Measurements from ENCODE around the gene WSCD2.

WSCD2 gene

GRCh38 chr12:108126212-108126611 lies 2.9 kb upstream of the WSCD2 start:
- no peaks in the 10 kb centered on the region for H3K36me3 ChIP-seq (ENCODE audit: control insufficient read depth in 1 of 2, insufficient read depth in 2 of 2, low read length in 2 of 2)
- no peak overlapping the region for H3K4me3 ChIP-seq (ENCODE audit: low read depth in 1 of 2, low read length in 2 of 2)
- peaks cover 0 to 5% of the 10 kb centered on the region in 2 donors for H3K4me1 ChIP-seq (ENCODE audit: control insufficient read depth in 1 of 2, insufficient read depth in 2 of 2, low read length in 2 of 2)
- no peak overlapping the region for H3K27ac ChIP-seq (ENCODE audit: low read depth, low read length)
- H3K9me3 ChIP-seq (ENCODE audit: control insufficient read depth in 1 of 2, low read length in 2 of 2) = no peaks in the 10 kb centered on the region
- H3K9ac ChIP-seq (ENCODE audit: low read depth in 1 of 2, low read length in 2 of 2) = no peak overlapping the region
- H3K27me3 ChIP-seq (ENCODE audit: control insufficient read depth in 1 of 2, insufficient read depth in 2 of 2, low read length in 2 of 2) = peaks cover 10 to 23% of the 10 kb centered on the region in 2 donors

- Histone ChIP-seq H3K4me1 (ENCODE audit: control insufficient read depth in 1 of 2, insufficient read depth in 2 of 2, low read length in 2 of 2) (peaks cover 0 to 5% of the 10 kb centered on the region in 2 donors), H3K4me3 (ENCODE audit: low read depth in 1 of 2, low read length in 2 of 2) (no peak overlapping the region), H3K27ac (ENCODE audit: low read depth, low read length) (no peak overlapping the region), H3K9ac (ENCODE audit: low read depth in 1 of 2, low read length in 2 of 2) (no peak overlapping the region), H3K27me3 (ENCODE audit: control insufficient read depth in 1 of 2, insufficient read depth in 2 of 2, low read length in 2 of 2) (peaks cover 18 to 28% of the 10 kb centered on the region in 2 donors), H3K36me3 (ENCODE audit: control insufficient read depth in 1 of 2, insufficient read depth in 2 of 2, low read length in 2 of 2) (no peaks in the 10 kb centered on the region), H3K9me3 (ENCODE audit: control insufficient read depth in 1 of 2, low read length in 2 of 2) (no peaks in the 10 kb centered on the region)
Measured at GRCh38 chr12:108126990-108127501, 2.0 kb upstream of the WSCD2 start.

GRCh38 chr12:108127654-108128053 lies 1.4 kb upstream of the WSCD2 start:
- no peak overlapping the region for H3K27ac ChIP-seq (ENCODE audit: low read depth, low read length)
- peaks cover 0 to 5% of the 10 kb centered on the region in 2 donors for H3K4me1 ChIP-seq (ENCODE audit: control insufficient read depth in 1 of 2, insufficient read depth in 2 of 2, low read length in 2 of 2)
- H3K9ac ChIP-seq (ENCODE audit: low read depth in 1 of 2, low read length in 2 of 2) = no peak overlapping the region
- H3K4me3 ChIP-seq (ENCODE audit: low read depth in 1 of 2, low read length in 2 of 2) = no peak overlapping the region
- H3K27me3 ChIP-seq (ENCODE audit: control insufficient read depth in 1 of 2, insufficient read depth in 2 of 2, low read length in 2 of 2) = peaks cover 23 to 33% of the 10 kb centered on the region in 2 donors
- H3K9me3 ChIP-seq (ENCODE audit: control insufficient read depth in 1 of 2, low read length in 2 of 2) = no peaks in the 10 kb centered on the region
- H3K36me3 ChIP-seq (ENCODE audit: control insufficient read depth in 1 of 2, insufficient read depth in 2 of 2, low read length in 2 of 2) = no peaks in the 10 kb centered on the region

GRCh38 chr12:108128221-108129016 lies 669 bp upstream of the WSCD2 start:
- no peaks in the 10 kb centered on the region for H3K9me3 ChIP-seq (ENCODE audit: control insufficient read depth in 1 of 2, low read length in 2 of 2)
- no peaks in the 10 kb centered on the region for H3K36me3 ChIP-seq (ENCODE audit: control insufficient read depth in 1 of 2, insufficient read depth in 2 of 2, low read length in 2 of 2)
- H3K27ac ChIP-seq (ENCODE audit: low read depth, low read length) = no peak overlapping the region
- peaks cover 23 to 38% of the 10 kb centered on the region in 2 donors for H3K27me3 ChIP-seq (ENCODE audit: control insufficient read depth in 1 of 2, insufficient read depth in 2 of 2, low read length in 2 of 2)
- no peak overlapping the region for H3K9ac ChIP-seq (ENCODE audit: low read depth in 1 of 2, low read length in 2 of 2)
- peak overlapping the region; percentile 45 to 53 for H3K4me3 ChIP-seq (ENCODE audit: low read depth in 1 of 2, low read length in 2 of 2)
- H3K4me1 ChIP-seq (ENCODE audit: control insufficient read depth in 1 of 2, insufficient read depth in 2 of 2, low read length in 2 of 2) = peaks cover 0 to 5% of the 10 kb centered on the region in 2 donors

- no peak overlapping the region for H3K4me3 ChIP-seq (ENCODE audit: low read depth in 1 of 2, low read length in 2 of 2)
- H3K9ac ChIP-seq (ENCODE audit: low read depth in 1 of 2, low read length in 2 of 2) = no peak overlapping the region
- no peak overlapping the region for H3K27ac ChIP-seq (ENCODE audit: low read depth, low read length)
- H3K4me1 ChIP-seq (ENCODE audit: control insufficient read depth in 1 of 2, insufficient read depth in 2 of 2, low read length in 2 of 2) = peaks cover 0 to 5% of the 10 kb centered on the region in 2 donors
- H3K27me3 ChIP-seq (ENCODE audit: control insufficient read depth in 1 of 2, insufficient read depth in 2 of 2, low read length in 2 of 2) = peaks cover 23 to 38% of the 10 kb centered on the region in 2 donors
- H3K9me3 ChIP-seq (ENCODE audit: control insufficient read depth in 1 of 2, low read length in 2 of 2) = no peaks in the 10 kb centered on the region
- H3K36me3 ChIP-seq (ENCODE audit: control insufficient read depth in 1 of 2, insufficient read depth in 2 of 2, low read length in 2 of 2) = no peaks in the 10 kb centered on the region
Measured at GRCh38 chr12:108131035-108131434, 1.9 kb downstream of the WSCD2 start.

GRCh38 chr12:108131657-108132126 lies 2.6 kb downstream of the WSCD2 start:
- H3K36me3 ChIP-seq (ENCODE audit: control insufficient read depth in 1 of 2, insufficient read depth in 2 of 2, low read length in 2 of 2) = no peaks in the 10 kb centered on the region
- peaks cover 23 to 39% of the 10 kb centered on the region in 2 donors for H3K27me3 ChIP-seq (ENCODE audit: control insufficient read depth in 1 of 2, insufficient read depth in 2 of 2, low read length in 2 of 2)
- no peaks in the 10 kb centered on the region for H3K9me3 ChIP-seq (ENCODE audit: control insufficient read depth in 1 of 2, low read length in 2 of 2)
- H3K27ac ChIP-seq (ENCODE audit: low read depth, low read length) = no peak overlapping the region
- H3K9ac ChIP-seq (ENCODE audit: low read depth in 1 of 2, low read length in 2 of 2) = no peak overlapping the region
- H3K4me1 ChIP-seq (ENCODE audit: control insufficient read depth in 1 of 2, insufficient read depth in 2 of 2, low read length in 2 of 2) = peaks cover 0 to 5% of the 10 kb centered on the region in 2 donors
- no peak overlapping the region for H3K4me3 ChIP-seq (ENCODE audit: low read depth in 1 of 2, low read length in 2 of 2)

GRCh38 chr12:108133482-108133881 lies 4.4 kb downstream of the WSCD2 start:
- H3K36me3 ChIP-seq (ENCODE audit: control insufficient read depth in 1 of 2, insufficient read depth in 2 of 2, low read length in 2 of 2) = no peaks in the 10 kb centered on the region
- peaks cover 0 to 5% of the 10 kb centered on the region in 2 donors for H3K4me1 ChIP-seq (ENCODE audit: control insufficient read depth in 1 of 2, insufficient read depth in 2 of 2, low read length in 2 of 2)
- H3K4me3 ChIP-seq (ENCODE audit: low read depth in 1 of 2, low read length in 2 of 2) = no peak overlapping the region
- H3K9me3 ChIP-seq (ENCODE audit: control insufficient read depth in 1 of 2, low read length in 2 of 2) = no peaks in the 10 kb centered on the region
- H3K27ac ChIP-seq (ENCODE audit: low read depth, low read length) = no peak overlapping the region
- no peak overlapping the region for H3K9ac ChIP-seq (ENCODE audit: low read depth in 1 of 2, low read length in 2 of 2)
- H3K27me3 ChIP-seq (ENCODE audit: control insufficient read depth in 1 of 2, insufficient read depth in 2 of 2, low read length in 2 of 2) = peaks cover 21 to 39% of the 10 kb centered on the region in 2 donors

- H3K27ac ChIP-seq (ENCODE audit: low read depth, low read length) = no peak overlapping the region
- H3K4me3 ChIP-seq (ENCODE audit: low read depth in 1 of 2, low read length in 2 of 2) = no peak overlapping the region
- H3K4me1 ChIP-seq (ENCODE audit: control insufficient read depth in 1 of 2, insufficient read depth in 2 of 2, low read length in 2 of 2) = no peaks in the 10 kb centered on the region
- H3K36me3 ChIP-seq (ENCODE audit: control insufficient read depth in 1 of 2, insufficient read depth in 2 of 2, low read length in 2 of 2) = no peaks in the 10 kb centered on the region
- H3K9me3 ChIP-seq (ENCODE audit: control insufficient read depth in 1 of 2, low read length in 2 of 2) = no peaks in the 10 kb centered on the region
- peaks cover 15 to 33% of the 10 kb centered on the region in 2 donors for H3K27me3 ChIP-seq (ENCODE audit: control insufficient read depth in 1 of 2, insufficient read depth in 2 of 2, low read length in 2 of 2)
- H3K9ac ChIP-seq (ENCODE audit: low read depth in 1 of 2, low read length in 2 of 2) = no peak overlapping the region
Measured at GRCh38 chr12:108134744-108135143, 5.7 kb downstream of the WSCD2 start.

GRCh38 chr12:108135627-108136026 lies 6.5 kb downstream of the WSCD2 start:
- Histone ChIP-seq H3K9me3 (ENCODE audit: control insufficient read depth in 1 of 2, low read length in 2 of 2) (no peaks in the 10 kb centered on the region), H3K4me1 (ENCODE audit: control insufficient read depth in 1 of 2, insufficient read depth in 2 of 2, low read length in 2 of 2) (no peaks in the 10 kb centered on the region), H3K27me3 (ENCODE audit: control insufficient read depth in 1 of 2, insufficient read depth in 2 of 2, low read length in 2 of 2) (peaks cover 13 to 28% of the 10 kb centered on the region in 2 donors), H3K36me3 (ENCODE audit: control insufficient read depth in 1 of 2, insufficient read depth in 2 of 2, low read length in 2 of 2) (no peaks in the 10 kb centered on the region), H3K9ac (ENCODE audit: low read depth in 1 of 2, low read length in 2 of 2) (no peak overlapping the region), H3K4me3 (ENCODE audit: low read depth in 1 of 2, low read length in 2 of 2) (no peak overlapping the region), H3K27ac (ENCODE audit: low read depth, low read length) (no peak overlapping the region)

- no peak overlapping the region for H3K4me3 ChIP-seq (ENCODE audit: low read depth in 1 of 2, low read length in 2 of 2)
- no peaks in the 10 kb centered on the region for H3K4me1 ChIP-seq (ENCODE audit: control insufficient read depth in 1 of 2, insufficient read depth in 2 of 2, low read length in 2 of 2)
- no peaks in the 10 kb centered on the region for H3K9me3 ChIP-seq (ENCODE audit: control insufficient read depth in 1 of 2, low read length in 2 of 2)
- peaks cover 9 to 20% of the 10 kb centered on the region in 2 donors for H3K27me3 ChIP-seq (ENCODE audit: control insufficient read depth in 1 of 2, insufficient read depth in 2 of 2, low read length in 2 of 2)
- H3K36me3 ChIP-seq (ENCODE audit: control insufficient read depth in 1 of 2, insufficient read depth in 2 of 2, low read length in 2 of 2) = no peaks in the 10 kb centered on the region
- no peak overlapping the region for H3K9ac ChIP-seq (ENCODE audit: low read depth in 1 of 2, low read length in 2 of 2)
- no peak overlapping the region for H3K27ac ChIP-seq (ENCODE audit: low read depth, low read length)
Measured at GRCh38 chr12:108136697-108137096, 7.6 kb downstream of the WSCD2 start.
